T-helper 9 cell (primary cell): Measurements from ENCODE around the gene FAM221B.

Source experiments
- DNase-seq: peaks from one replicate; pipeline ENCODE4 v3.0.0-alpha.2; 2020
- total RNA-seq, 2 donors: gene quantifications; one replicate each; lab custom pipeline; 2026; lab: John Stamatoyannopoulos, UW

FAM221B gene, protein sequence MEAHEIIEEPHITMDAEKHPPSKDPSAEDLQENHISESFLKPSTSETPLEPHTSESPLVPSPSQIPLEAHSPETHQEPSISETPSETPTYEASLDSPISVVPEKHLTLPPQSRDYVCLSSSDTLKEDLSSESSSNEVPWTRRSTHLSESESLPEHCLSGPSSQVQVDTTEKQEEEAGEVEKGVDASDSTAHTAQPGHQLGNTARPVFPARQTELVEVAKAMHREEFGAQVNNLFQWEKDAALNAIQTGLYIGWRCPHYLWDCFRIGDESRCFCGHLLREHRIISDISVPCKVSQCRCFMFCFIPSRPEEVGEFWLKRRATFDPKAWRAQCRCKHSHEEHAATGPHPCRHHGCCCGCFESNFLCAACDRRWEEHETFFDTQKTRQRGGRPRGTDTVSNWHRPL
- 0 reads per million in 2 donors for total RNA-seq

DNA sequence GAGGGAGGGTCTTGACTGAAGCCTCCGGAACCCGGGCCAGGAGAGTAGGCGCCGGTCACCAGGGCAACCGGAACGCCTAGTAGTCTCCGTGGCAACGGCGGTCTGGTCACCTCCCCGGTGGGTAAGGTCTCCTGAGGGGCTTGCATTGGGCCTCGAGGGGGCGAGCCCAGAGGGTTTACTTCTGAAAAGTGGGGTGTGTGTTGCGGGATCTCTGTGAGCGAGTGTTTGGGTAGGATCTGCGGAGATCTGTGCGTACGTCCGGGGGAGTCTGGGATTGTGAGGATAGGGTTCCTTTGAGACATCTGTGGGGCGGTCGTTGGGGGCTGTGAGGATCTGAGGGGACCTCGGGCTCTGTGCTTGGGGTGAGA lies at the start of gene FAM221B:
Gene FAM221B, minus strand, starts transcription at position 17 of the 368 bp plus-strand sequence. CDS start 2,571 bp downstream, outside the sequence.
- DNase-seq, result no peak

DNA sequence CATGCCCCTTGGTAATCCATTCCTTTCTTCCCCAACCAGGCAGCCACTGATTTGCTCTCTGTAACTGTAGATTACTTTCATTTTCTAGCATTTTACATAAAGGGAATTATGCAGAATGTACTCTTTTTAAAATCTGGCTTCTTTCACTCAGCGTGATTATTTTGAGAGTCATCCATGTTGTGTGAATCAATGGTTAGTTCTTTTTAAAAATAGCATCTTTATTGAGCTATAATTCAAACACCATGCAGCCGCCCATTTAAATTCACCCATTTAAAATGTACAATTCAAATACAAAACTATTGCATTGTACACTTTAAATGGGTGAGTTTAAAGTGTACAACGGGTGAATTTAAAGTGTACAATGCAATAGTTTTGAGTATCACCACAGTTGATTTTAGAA lies 44.0 kb upstream of the FAM221B start:
- DNase-seq, result no peak

DNA sequence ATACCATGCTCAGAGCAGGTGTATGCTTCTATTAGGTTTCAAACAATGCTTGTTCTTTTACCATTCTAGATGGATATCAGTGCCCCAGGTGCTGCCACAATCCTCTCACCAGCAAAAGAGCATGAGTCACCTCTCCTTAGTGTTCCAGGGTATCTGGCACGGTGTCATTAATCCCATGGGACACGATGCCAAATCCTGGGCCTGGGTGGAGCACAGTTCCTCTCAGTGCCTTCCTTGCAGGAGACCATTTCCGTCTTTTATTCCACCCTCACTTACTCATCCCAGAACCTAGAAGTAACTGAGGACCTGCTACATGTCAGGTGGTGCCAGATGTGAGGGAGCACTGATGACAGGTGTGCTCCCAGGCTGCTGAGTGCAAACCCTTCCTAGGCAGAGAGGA lies 43.0 kb upstream of the FAM221B start:
- no peak for DNase-seq

DNA sequence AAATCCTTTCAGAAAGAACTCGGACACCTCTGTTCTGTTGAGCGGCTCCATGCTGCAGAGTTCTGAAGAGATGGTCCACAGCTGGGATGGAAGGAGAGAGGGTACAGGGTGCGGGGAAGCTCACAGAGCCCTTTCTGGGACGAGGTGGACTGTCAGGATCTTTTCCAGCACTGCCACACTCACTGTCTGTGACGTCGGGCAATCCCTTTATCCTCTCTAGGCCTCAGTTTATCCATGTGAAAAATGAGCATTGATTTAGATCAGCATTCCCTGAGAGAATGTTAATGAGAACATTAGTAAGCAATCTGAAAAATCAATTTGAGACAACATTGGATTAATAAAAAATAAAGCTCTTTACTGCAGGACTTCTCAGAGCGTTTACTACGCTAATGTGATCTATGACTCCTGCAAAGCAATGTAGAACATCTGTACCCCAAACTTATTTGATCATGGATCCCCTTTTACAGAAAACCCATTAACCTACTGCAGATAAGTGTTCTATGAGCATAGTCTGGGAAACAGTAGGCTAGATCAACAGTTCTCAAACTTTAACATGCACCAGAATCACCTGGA lies 41.9 kb upstream of the FAM221B start, which contains the start of gene OR13J1:
Gene OR13J1, minus strand, starts transcription at position 51 of the 573 bp plus-strand sequence. Its CDS starts 0 bp downstream, at position 51.
- DNase-seq, result no peak

DNA sequence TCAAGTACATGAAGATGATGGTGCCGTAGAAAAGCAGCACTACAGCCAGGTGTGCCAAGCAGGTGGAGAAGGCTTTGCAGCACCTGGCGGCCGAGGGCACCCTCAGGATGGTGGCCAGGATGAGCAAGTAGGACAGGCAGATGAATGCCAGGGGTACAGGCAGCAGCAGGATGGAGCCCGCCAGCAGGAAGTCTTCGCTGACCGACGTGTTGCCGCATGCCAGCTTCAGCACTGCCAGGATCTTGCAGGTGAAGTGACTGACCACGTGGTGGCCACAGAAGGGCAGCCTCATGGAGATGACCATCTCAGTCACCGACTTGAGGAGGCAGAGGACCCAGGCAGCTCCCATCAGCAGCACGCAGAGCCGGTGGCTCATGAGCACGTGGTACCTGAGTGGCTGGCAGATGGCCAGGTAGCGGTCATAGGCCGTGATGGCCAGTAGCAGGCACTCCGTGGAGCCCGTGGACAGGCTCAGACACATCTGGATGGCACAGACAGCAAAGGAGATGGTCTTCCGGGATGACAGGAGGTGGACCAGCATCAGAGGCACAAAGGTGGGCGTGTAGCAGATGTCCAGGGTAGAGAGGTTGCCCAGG lies 41.2 kb upstream of the FAM221B start:
- no peak for DNase-seq

DNA sequence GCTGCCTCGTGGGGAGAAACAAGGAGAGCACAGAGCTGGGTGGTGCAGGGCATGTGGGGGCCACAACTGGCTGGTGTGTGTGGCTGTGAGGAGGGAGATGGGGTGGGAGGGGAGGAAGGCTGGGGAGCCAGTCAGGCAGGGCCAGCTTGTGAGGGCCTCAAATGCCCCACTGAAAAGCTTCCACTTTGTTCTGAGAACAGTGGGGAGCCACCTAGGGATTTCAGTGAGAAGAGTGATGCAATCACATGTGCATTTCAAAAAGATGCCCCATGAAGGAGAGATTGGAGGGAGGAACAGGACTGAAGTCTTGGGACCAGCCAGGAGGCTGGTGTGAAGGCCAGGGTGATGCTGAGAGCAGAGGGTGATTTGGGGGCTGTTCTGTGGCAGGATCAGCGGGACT lies 40.4 kb upstream of the FAM221B start:
- DNase-seq, result no peak

DNA sequence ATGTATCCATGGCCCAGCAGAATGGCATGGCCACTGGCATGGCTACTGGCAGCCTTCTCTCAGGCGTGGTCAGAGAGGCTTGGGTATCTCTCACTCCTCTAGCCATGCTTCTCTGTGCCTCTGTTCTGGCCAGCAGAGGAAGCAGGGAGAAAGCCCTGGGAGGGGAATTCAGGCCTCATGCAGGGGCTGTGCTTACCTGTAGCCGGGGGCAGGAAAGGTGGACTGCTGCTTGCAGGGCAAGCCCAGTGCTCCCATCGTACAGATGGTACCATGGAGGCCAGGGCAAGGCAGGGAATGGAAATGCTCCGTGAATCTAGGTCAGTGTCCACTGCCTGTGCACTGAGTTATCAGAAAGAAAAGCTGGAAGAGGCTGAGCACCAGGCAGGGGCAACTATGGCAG lies 39.0 kb upstream of the FAM221B start:
- no peak for DNase-seq

DNA sequence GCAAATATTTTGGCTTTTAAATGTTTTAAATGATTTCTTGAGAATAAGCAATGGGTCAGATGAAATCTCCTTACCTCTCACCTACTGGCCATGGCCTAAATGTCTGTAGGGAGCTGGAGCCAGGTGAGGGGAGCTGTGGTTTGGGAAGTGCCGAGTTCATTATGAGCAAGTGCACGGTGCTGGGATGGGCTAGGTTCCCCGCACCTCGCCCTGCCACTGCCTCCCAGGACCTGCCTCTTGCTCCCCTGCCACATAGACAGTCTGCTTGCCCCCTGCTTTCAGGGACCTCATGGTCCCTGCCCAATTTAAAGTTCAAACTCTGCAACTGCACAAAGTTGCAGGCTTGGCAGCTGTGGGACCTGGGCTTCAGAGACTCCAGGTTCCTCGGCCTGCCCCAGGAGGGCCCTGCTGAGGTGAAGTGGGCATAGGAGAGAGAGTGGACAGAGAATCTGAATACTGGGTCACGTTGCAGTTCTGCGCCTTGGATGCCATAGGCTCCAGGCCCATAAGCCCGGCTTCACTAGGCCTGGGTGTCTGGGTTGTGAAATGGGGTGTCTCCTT lies 36.2 kb upstream of the FAM221B start:
- DNase-seq, result no peak

DNA sequence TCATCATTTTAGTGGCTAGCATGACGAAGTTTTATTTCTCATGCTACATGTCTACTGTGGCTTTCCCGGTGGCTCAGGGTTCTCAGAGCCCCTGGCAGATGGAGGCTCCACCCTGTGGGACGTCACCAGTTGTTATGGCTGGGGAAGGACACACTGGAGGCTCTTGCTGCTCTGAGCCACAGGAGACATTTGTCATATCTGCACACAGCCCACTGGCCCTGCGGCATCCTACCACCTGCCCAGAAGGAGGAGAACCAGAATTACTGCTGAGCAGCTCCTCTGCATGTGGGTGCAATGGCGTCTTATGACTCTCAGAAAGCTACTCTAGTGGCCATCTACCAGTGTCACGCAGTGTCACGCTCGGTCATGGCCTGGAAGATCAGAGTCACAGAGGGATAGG lies 35.1 kb upstream of the FAM221B start:
- no peak for DNase-seq

DNA sequence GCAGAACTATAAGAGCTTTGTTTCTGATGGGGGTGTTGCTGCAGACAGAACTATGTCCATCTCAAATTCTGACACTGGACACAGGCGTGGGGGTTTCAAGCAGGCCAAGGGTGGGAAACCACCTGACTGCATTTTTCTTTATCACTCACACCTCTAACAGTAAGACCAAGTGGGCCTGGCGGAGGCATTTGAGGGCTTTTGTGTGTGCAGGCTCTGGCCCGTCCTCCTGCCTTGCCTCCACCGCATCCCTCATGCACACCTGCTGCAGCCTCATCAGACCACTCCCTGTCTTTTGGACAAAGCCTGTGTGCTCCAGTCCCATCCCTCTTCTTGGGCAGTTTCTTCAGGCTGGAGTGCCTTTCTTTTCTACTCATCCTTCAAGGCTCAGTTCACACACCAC lies 33.8 kb upstream of the FAM221B start:
- DNase-seq, result no peak

DNA sequence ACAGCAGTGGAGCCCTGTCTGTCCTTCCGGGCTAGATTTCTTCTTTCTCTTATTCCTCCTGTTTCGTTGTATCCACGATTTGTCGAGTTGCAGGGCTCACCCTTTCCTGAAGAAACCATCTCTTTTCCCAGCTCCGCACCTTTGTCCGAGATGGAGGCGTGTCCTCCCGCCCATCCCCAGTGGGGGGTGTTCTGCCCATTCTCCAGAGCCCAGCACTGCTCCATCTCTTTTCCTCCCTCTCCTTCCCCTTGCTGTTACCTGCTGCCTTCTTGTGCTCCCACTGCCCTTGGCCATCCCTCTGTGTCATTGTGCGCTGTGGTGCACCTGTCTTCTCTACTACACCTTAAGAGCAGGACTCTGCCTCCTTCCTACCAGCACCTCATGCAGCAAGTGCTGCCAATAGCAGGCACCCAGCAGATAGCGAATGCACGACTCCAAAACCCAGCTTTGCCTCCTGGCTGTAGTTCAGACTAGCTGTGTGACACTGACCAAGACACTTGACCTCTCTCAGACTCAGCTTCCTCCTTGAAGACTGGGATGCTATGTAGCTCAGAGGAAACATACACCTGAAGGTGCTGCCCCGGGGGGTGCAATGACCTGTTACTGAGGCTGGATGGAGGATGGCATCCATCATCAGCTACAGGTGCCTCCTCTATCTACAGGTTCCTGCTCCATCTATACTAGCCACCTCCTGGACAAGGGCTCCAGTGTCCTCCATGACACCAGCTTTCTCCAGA lies 32.8 kb upstream of the FAM221B start:
- DNase-seq, result no peak

DNA sequence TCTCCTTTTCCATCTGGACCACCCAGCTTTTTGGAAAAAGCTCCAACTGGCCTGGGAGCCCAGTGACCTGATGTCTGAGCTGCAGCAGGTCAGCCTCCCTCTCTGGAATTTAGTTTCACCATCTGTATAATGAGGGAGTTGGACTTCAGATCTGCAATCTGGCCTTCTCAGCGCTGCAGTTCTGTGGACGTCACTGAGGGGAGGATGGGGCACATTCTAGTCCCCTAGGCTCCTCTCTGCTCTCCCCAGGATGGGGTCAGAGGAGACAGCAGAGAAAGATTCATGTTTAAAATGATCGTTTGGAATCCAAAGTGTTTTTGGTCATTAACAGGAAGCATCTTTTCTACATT lies 31.4 kb upstream of the FAM221B start:
- no peak for DNase-seq

DNA sequence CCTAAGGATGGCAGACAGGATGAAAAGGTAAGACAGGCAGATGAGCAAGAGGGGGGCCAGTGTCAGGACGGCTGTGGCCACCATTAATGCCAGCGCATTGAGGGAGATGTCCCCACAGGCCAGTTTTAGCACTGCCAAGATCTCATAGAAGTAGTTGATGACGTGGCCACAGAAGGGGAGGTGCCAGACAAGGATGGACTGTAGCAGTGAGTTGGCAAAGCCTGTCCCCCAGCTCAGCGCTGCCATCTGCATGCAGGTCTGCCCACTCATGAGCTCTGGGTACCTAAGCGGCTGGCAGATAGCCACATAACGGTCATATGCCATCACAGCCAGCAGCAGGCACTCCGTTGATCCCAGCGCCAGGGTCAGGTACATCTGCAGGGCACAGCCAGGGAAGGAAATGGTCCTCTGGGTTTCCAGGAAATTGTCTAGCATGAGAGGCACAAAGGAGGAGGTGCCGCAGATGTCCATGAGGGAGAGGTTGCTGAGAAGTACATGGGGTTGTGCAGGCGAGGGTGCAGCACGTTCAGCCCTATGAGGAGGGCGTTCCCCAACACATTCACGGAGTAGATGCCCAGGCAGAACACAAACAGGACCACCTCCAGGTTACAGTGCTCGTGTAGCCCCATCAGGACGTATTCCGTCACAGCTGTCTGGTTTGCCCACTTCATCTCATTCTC lies 30.9 kb upstream of the FAM221B start:
- DNase-seq, result no peak

DNA sequence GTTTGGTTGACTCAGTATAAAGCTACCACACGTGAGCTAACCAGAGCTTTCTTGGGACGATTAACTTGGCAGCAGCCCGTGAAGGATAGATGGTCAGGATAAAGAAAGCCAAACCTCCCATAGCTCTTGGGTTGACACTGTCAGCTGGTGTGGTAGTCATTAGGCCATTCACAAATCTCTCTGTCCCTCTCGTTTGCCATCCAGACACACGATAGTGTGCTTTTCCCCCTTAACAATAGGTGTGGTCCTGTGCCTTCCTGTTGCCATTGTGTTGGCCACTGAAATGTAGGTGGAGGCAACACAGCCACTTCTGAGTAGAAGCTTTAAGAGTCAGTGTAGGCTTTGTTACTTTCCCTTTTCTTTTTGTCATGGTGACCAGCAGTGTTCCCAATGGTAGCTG lies 29.9 kb upstream of the FAM221B start:
- no peak for DNase-seq

DNA sequence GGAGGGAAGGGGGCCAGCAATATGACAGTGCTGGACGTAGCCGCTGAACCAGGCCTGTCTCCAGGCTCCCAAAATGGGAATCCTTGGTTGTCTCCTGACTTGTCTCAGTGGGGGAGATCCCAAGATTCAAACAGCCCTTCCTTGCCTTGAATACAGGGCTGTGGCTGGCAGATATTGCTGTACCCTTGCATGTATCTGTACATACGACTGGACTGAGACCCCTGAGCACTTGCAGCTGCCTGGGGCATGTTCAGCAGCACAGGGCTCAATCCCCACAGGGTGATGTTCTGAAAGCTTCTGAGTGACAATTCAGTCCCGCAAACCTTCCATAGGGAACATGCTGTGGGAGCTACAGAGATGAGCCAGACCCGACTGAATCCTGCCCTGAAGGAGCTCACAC lies 28.4 kb upstream of the FAM221B start:
- DNase-seq, result no peak

DNA sequence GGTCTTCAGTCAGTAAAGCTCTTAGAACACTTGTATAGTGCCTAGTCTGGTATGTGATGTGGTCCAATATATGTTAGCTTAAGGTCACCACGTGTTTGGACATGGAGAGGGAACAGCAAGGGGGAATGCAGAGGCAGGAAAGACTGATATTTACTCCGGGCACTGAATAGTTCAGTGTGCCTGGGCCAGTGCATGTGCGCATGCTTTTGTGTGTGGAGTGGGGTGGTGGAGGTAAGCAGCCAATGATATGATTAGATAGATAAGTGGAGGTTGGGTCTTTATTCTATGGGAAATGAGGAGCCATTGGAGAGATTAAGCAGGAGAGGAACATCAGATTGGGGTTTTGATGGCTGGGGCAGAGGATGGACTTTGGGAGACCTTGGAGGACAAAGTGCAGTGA lies 27.7 kb upstream of the FAM221B start:
- DNase-seq, result no peak

DNA sequence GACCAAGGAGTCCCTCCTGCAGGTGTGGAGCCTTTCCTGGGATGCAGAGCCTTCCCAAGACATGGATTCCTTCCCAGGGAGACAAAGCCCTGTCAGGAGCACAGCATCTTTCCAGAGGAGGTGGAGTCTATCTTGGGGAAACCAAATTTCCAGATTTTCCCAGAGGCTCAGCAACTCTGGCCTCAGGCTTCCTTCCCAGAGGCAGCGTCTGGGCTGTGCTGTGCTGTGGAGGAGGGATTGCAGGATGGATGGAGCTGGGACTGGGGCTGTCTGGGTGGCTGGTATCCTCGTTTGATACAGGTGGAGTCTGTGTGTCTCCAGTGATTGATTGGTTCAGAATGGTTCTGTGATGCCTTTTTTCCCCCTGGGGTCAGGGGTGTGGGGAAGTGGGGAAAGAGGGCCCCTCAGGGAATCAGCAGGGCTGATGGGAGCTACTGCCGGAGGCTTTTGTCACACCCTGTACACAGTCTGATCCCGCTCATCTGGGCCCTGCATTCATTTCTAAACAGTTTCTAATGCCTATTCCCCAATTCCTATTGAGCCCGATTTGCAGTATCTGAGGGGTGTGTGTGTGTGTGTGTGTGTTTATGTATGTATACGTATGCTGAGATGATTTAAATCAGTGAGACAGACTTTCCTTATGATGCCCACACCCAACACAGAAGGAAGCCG lies 25.7 kb upstream of the FAM221B start:
- DNase-seq, result no peak

DNA sequence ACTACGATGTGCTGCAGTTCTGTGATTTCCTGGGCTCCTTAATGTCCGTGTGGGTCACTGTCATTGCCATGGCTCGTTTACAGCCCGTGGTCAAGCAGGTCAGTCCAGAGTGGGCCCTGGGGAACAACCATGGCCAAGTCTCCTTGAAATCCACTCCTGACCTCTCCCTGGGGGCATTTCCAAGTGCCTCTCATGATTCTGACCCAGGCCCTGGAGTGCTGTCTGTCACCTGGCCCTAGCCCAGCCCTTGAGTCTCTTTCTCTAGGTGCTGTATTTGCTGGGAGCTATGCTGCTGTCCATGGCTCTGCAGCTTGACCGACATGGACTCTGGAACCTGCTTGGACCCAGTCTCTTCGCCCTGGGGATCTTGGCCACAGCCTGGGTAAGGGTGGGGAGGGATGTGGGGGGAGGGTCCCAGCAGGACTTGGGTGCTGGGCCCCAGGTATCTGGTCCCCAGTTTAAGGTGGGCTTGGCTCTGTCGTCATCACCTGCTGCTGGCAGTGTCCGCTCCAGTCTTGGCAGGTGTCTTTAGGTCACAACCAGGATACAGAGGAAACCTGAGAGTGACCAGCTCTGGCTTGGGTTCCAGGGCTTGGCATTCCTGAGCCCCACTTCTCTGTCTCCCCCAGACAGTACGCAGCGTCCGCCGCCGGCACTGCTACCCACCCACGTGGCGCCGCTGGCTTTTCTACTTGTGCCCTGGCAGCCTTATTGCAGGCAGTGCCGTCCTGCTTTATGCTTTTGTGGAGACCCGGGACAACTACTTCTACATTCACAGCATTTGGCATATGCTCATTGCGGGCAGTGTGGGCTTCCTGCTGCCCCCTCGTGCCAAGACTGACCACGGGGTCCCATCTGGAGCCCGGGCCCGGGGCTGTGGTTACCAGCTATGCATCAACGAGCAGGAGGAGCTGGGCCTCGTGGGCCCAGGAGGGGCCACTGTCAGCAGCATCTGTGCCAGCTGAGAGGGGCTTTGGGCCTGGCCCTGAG lies 24.6 kb upstream of the FAM221B start:
- DNase-seq, result no peak

DNA sequence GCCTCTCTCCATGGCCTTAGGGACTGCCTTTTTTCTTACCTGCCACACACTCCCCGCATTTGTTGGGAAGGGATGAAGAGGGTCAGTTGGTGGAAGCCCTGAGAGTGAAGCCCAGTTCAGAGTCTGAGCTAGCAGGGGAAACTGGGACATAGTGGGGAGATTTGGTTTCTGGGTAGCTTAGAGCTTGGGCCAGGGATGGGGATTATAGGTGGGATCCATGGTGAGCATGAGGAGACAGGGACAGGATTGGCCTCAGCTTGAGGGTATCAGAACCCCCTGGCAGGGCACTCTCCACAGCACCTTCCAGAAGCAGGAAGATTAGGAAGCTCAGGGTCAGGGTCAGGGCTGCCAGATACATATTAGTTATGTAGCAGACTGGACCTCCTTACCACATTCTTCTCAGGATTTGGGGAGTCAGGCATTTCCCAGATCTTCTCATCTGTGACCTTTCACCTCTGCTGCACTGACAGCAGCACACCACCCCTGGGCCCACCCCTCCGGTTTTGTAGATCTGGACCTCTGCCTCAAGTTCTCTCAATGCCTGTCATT lies 23.8 kb upstream of the FAM221B start:
- no peak for DNase-seq
